Lower lobe of right lung (tissue), 2 donors: ENCODE data around the gene SCGB2A2. TPM values are rescaled to one million over a fixed set of nuclear protein-coding genes. Genes with fewer than 3 reads are reported as not detected.

Experiments
- ATAC-seq, 2 donors: fragments of 200-7000 bp; cut with Tn5 transposase; one replicate each; pipeline ENCODE4 v1.9.1; 2020 to 2022; ENCODE audit warnings: mild to moderate bottlenecking in 2 of 2, moderate library complexity in 2 of 2
- DNase-seq: peaks from one replicate; pipeline ENCODE4 v3.0.0-alpha.2; 2020
- H3K27ac ChIP-seq: fragments of 200-600 bp; one replicate; pipeline ENCODE4 v1.8.0; 2022
- H3K27me3 ChIP-seq: fragments of 200-600 bp; one replicate; pipeline ENCODE4 v1.8.0; 2022; ENCODE audit warnings: low read depth
- H3K36me3 ChIP-seq: fragments of 200-600 bp; one replicate; pipeline ENCODE4 v1.8.0; 2022; ENCODE audit warnings: mild to moderate bottlenecking
- H3K4me1 ChIP-seq: fragments of 200-600 bp; one replicate; pipeline ENCODE4 v1.8.0; 2022
- H3K4me3 ChIP-seq: fragments of 200-600 bp; one replicate; pipeline ENCODE4 v1.8.0; 2022; ENCODE audit warnings: mild to moderate bottlenecking
- H3K9me3 ChIP-seq: fragments of 200-600 bp; one replicate; pipeline ENCODE4 v1.8.0; 2022
- intact Hi-C: fragments of 100-400 bp; cut with DNase I; formaldehyde crosslinking; loops from one replicate; pipeline ENCODE4 v1.11.0; 2022
- total RNA-seq: library from RNA; stranded (reverse); fragmentation: NEBNext Ultra II Directional; extraction: Animal tissue kit (Norgen Biotek cat#: 25700); gene quantifications from one replicate; pipeline ENCODE4 v1.2.1, GENCODE V29; 2021
- TF ChIP-seq, protein P1 (sequence below): fragments of 200-600 bp; IDR thresholded peaks from one replicate; pipeline ENCODE4 v1.8.0; 2022; ENCODE audit warnings: antibody characterized with exemption, mild to moderate bottlenecking
- donor health status: DM: no; HTN: yes; CAD: no; lungs with severe emphysema.

The SCGB2A2 gene
- total RNA-seq, 1 donor from 2014 or later = not detected

DNA sequence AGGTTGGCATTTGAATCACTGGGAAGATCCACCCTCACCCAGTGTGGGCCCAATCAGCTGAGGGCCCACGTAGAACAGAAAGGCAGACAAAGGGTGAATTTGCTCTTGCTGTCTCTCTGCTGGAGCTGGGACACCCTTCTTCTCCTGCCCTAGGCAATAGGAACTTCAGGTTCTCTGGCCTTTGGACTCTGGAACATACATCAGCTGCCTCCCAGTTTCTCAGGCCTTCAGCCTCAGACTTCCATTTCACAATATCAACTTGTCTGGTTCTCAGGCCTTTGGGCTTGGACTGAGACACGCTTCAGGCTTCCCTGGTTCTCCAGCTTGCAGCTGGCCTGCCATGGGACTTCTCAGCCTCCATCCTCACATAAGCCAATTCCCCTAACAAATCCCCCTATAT is 52.6 kb downstream of the SCGB2A2 start:
- H3K36me3 ChIP-seq = no peaks in the 10 kb centered on the region
- no peak overlapping the region for H3K4me3 ChIP-seq
- TF ChIP-seq, protein P1, sequence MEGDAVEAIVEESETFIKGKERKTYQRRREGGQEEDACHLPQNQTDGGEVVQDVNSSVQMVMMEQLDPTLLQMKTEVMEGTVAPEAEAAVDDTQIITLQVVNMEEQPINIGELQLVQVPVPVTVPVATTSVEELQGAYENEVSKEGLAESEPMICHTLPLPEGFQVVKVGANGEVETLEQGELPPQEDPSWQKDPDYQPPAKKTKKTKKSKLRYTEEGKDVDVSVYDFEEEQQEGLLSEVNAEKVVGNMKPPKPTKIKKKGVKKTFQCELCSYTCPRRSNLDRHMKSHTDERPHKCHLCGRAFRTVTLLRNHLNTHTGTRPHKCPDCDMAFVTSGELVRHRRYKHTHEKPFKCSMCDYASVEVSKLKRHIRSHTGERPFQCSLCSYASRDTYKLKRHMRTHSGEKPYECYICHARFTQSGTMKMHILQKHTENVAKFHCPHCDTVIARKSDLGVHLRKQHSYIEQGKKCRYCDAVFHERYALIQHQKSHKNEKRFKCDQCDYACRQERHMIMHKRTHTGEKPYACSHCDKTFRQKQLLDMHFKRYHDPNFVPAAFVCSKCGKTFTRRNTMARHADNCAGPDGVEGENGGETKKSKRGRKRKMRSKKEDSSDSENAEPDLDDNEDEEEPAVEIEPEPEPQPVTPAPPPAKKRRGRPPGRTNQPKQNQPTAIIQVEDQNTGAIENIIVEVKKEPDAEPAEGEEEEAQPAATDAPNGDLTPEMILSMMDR = no peak
- no peaks in the 10 kb centered on the region for H3K4me1 ChIP-seq
- intact Hi-C loops = no loop called here
- no peak for DNase-seq
- peaks cover 10% of the 10 kb centered on the region for H3K27me3 ChIP-seq
- no peaks in the 10 kb centered on the region for H3K9me3 ChIP-seq
- ATAC-seq = no peak
- no peak overlapping the region for H3K27ac ChIP-seq

Other genes starting within 250 kb of the SCGB2A2 start
- 21.6 TPM for gene INCENP, start 146.1 kb upstream of the SCGB2A2 start, total RNA-seq
- not detected for gene SCGB1D1, start 79.9 kb upstream of the SCGB2A2 start, total RNA-seq
- gene SCGB2A1, start 61.5 kb upstream of the SCGB2A2 start, total RNA-seq = 2.5 TPM
- not detected for gene SCGB1D2, start 27.9 kb upstream of the SCGB2A2 start, total RNA-seq
- not detected for gene SCGB1D4, start 28.9 kb downstream of the SCGB2A2 start, total RNA-seq
- gene ASRGL1, start 67.3 kb downstream of the SCGB2A2 start, total RNA-seq = 39.7 TPM
- 3,364 TPM for gene SCGB1A1, start 148.9 kb downstream of the SCGB2A2 start, total RNA-seq